Putamen (tissue), 1 donor: ENCODE results near the gene LRRC3.

ENCODE experiments used
- DNase-seq: peaks from one replicate; pipeline ENCODE4 v3.0.0-alpha.2; 2016; ENCODE audit warnings: low spot score

The LRRC3 gene

GRCh38 chr21:44456915-44457736 lies 1.8 kb downstream of the LRRC3 start:
- DNase-seq = no peak

DNA sequence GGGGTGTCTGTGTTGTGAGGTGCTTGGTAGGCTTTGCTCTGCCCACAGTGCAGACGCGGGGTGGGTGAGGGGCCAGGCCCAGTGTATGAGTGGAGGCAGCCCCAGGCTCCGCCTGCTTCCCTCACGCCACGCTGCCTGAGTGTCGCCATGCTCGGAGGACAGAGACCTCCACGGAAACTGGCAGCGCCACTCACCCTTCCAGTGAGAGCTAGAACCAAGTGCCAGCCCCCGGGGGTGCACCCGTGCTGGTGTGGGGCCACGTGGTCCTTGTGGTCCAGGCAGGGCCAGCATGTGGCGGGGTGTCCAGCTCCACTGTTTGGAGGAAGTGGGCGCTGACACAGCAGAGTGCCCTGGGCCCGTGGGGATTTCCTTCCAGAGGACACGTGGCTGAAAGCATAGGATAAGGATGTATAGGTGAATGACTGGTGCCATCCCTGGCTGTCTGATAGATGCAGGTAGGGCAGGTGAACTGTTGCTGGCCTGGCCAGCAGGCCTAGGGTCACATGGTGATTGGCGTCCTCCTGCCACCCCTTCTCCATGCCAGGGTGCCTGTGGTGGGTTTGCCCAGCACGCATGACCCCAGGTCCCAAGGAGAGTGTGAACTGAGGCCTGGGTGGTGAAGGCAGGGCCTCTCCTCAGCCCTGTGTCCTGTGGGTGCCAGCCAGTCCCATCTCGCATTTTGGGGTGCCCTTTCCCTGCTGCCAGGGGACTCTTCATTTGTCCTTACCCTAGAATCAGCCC lies 3.8 kb downstream of the LRRC3 start:
- no peak for DNase-seq

- no peak for DNase-seq
These were observed 4.6 kb downstream of the LRRC3 start for GRCh38 chr21:44459712-44460440.

- DNase-seq = no peak
These were observed 5.1 kb downstream of the LRRC3 start for GRCh38 chr21:44460441-44460755.

- DNase-seq = no peak
These were observed 5.7 kb downstream of the LRRC3 start for GRCh38 chr21:44461005-44461404.

- DNase-seq = no peak
These were observed 6.2 kb downstream of the LRRC3 start for GRCh38 chr21:44461464-44462001.

- no peak for DNase-seq
These were observed 7.0 kb downstream of the LRRC3 start for GRCh38 chr21:44462086-44462833.

- no peak for DNase-seq
These were observed 7.5 kb downstream of the LRRC3 start for GRCh38 chr21:44462834-44463200.

DNA sequence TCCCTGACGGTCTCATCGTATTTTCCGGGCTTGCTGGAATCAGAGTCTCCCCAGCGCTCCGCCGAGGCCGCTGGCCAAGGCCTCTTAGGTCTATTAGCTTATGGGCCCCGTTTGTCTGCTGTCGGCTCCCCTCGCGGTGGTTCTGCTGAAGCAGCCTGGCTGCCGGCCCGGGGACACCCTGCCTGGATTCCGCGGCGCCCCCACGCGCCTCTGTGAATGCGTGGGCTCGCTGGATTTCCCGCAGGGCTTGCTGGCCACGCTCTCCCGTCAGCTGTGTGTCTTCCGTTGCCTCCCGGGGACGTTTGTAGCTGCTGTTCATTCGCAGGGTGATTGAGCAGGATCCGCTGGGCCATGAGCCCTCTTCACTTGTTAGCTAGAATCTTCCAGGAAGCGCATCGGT lies 8.4 kb downstream of the LRRC3 start:
- DNase-seq = no peak

- DNase-seq = no peak
These were observed 9.0 kb downstream of the LRRC3 start for GRCh38 chr21:44464351-44464750.

GRCh38 chr21:44466351-44466954 lies 11.1 kb downstream of the LRRC3 start:
- DNase-seq = no peak

GRCh38 chr21:44466996-44467858 lies 11.9 kb downstream of the LRRC3 start:
- no peak for DNase-seq

DNA sequence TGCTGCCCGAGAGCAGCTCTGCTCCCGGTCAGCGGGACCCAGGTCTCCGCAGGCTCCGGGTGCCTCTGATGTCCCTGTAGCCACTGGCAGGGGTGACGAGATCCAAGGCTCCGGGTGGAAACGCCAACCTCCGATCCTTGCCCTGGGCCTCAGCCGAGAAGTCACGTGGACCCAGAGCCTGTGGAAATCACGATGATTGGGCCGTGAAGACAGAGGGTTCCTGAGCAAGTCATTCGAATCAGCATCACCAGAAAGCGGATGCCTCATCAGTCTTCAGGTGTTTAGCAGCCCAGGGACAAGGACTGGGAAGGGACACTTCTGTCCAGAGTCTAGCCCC lies 12.5 kb downstream of the LRRC3 start:
- DNase-seq = no peak

DNA sequence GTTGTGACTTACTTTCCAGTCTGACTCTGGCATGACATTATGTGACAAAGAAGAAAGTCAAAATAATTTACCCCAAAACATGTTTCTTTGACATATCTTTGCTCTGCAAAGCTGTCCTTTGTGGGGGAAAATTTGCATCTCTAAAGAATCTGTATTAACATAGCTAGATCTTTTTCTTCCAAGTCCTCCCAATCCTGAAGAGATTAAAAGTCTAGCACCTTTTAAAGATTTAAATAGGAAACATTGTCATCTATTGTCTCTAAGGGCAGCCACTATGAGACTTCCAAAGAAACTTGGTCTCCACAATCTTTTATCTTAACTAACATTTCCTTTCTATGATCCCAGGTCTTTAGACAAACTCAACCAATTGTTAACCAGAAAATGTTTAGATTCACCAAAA lies 16.0 kb downstream of the LRRC3 start:
- no peak for DNase-seq

DNA sequence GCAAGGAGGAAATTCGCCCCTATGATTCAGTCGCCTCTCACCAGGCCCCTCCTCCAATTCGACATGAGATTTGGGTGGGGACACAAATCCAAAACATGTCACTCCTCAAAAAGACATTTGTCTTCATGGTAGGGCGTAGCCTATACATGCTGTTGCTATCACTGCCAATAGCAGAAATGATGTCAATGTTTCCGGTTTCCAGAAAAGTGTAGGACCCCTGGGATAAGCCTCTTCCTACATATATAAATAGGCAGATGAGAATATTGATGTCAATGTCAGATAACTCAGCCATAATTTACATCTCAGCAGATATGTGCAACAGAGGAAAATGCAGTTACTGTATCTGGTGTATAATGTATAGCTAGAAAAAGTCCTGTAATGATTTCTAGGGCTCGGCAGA lies 16.7 kb downstream of the LRRC3 start:
- DNase-seq = no peak

GRCh38 chr21:44473915-44474555 lies 18.7 kb downstream of the LRRC3 start:
- no peak for DNase-seq

DNA sequence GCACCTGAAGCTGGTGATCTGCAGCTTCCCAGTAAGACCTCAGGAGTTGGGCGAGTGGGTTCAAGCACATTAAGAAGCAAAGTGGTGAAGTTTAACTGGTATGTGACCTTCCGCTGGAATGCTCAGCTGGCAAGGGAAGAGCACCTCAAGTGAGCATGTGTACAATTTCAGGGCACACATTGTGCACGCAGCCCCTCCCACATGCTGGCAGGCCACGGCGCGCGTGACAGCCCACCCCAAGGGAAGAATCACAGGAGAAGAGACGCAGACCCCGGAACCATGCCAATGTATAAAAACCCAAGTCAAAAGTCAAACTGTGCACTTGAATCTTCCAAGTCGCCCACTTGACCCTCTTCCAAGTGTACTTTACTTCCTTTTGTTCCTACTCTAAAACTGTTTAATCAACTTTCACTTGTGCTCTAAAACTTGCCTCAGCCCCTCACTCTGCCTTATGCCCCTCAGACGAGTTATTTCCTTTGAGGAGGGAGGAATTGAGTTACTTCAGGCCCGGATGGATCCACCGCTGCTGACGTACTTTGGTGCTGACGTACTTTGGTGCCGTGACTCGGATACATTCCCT lies 20.0 kb downstream of the LRRC3 start:
- DNase-seq = no peak

GRCh38 chr21:44477131-44477530 lies 21.8 kb downstream of the LRRC3 start:
- DNase-seq = no peak

DNA sequence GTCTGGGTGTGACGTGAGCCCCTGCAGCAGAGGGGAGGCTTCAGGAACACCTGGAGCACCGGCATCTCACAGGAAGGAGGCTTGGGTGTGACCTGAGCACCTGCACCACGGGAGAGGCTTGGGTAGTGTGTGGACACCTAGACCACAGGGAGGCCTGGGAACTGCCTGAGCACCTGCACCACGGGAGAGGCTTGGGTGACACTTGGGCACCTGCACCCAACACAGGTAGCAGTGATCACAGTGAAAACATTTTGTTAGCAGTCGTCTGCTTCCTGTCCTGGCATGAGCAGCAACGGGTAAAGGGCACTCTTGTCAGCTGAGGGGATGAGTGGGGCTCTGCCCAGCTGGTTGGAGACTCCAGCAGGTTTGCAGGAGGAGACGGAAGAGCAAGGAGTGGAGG lies 22.4 kb downstream of the LRRC3 start:
- no peak for DNase-seq
